CD14-positive monocyte (primary cell): ENCODE results near the gene NR0B2. TPM values are rescaled to one million over a fixed set of nuclear protein-coding genes. Genes with fewer than 3 reads are reported as not detected.
A peak's percentile ranks its signal among the peaks of the same experiment; 100 is the strongest.

Source experiments
- DNase-seq, 3 donors: peaks; one replicate each; pipeline ENCODE4 v3.0.0-alpha.2; 2011 to 2022
- H2AFZ ChIP-seq: 2 replicates; pipeline ENCODE4 v1.6.0; 2012; ENCODE audit warnings: mild to moderate bottlenecking, low read depth, low read length, inconsistent platforms; ENCODE audit not compliant: insufficient read depth, poor library complexity, severe bottlenecking
- H3K27ac ChIP-seq, 2 donors: 1 replicate in 1 of 2; 2 replicates in 1 of 2; pipeline ENCODE4 v1.5.1; 2012 to 2013; ENCODE audit warnings: low read length in 2 of 2, control low read depth in 1 of 2, inconsistent platforms in 1 of 2, low read depth in 1 of 2, mild to moderate bottlenecking in 1 of 2
- H3K27me3 ChIP-seq, 2 donors: one replicate each; pipeline versions ENCODE4 v1.6.0 to v1.6.1; 2011 to 2013; ENCODE audit warnings: low read length in 2 of 2; ENCODE audit not compliant: control insufficient read depth in 2 of 2, insufficient read depth in 2 of 2
- H3K36me3 ChIP-seq, 2 donors: replicated peaks in 1 of 2; 1 replicate in 1 of 2; 2 replicates in 1 of 2; pipeline versions ENCODE4 v1.5.1 to v1.6.1; 2012 to 2013; ENCODE audit warnings: low read length in 2 of 2, control low read depth in 1 of 2, inconsistent platforms in 1 of 2, mild to moderate bottlenecking in 1 of 2; ENCODE audit not compliant: insufficient read depth in 2 of 2, control insufficient read depth in 1 of 2
- H3K4me1 ChIP-seq, 2 donors: 1 replicate in 1 of 2; 2 replicates in 1 of 2; pipeline versions ENCODE4 v1.5.1 to v1.6.1; 2012 to 2013; ENCODE audit warnings: low read length in 2 of 2, control low read depth in 1 of 2, inconsistent platforms in 1 of 2, mild to moderate bottlenecking in 1 of 2, moderate library complexity in 1 of 2; ENCODE audit not compliant: insufficient read depth in 2 of 2, control insufficient read depth in 1 of 2
- H3K4me2 ChIP-seq: replicated peaks from 2 replicates; pipeline ENCODE3; 2012; ENCODE audit warnings: low read length, moderate library complexity, mild to moderate bottlenecking; ENCODE audit not compliant: poor library complexity, severe bottlenecking; ENCODE audit errors: extremely low read depth
- H3K4me3 ChIP-seq, 3 experiments: fragments of 200-600 bp in 1 of 3; sonication (generic) in 1 of 3; replicated peaks in 1 of 3; 1 replicate in 2 of 3; 2 replicates in 1 of 3; pipeline ENCODE4 v1.5.1; 2011 to 2013; ENCODE audit warnings: low read length in 3 of 3, mild to moderate bottlenecking in 3 of 3, control low read depth in 2 of 3, low read depth in 2 of 3, inconsistent platforms in 1 of 3, moderate library complexity in 1 of 3
- H3K79me2 ChIP-seq: 2 replicates; pipeline ENCODE4 v1.6.0; 2012; ENCODE audit warnings: mild to moderate bottlenecking, control low read depth, inconsistent platforms, low read length, moderate library complexity; ENCODE audit not compliant: insufficient read depth
- H3K9ac ChIP-seq: 2 replicates; pipeline ENCODE4 v1.6.0; 2017; ENCODE audit warnings: low read length, mild to moderate bottlenecking; ENCODE audit not compliant: insufficient read depth, poor library complexity, severe bottlenecking
- H3K9me3 ChIP-seq, 2 donors: replicated peaks in 1 of 2; 1 replicate in 1 of 2; 2 replicates in 1 of 2; pipeline versions ENCODE4 v1.5.1 to v1.6.1; 2012 to 2013; ENCODE audit warnings: low read length in 2 of 2, control low read depth in 1 of 2; ENCODE audit not compliant: control insufficient read depth in 1 of 2, insufficient read depth in 1 of 2
- H4K20me1 ChIP-seq: 2 replicates; pipeline ENCODE4 v1.6.0; 2012; ENCODE audit warnings: mild to moderate bottlenecking, low read length, control low read depth, moderate library complexity; ENCODE audit not compliant: insufficient read depth
- H3K27ac Mint-ChIP-seq, 7 donors: one replicate each; pipeline ENCODE4 v1.8.0; 2020; ENCODE audit warnings: mild to moderate bottlenecking in 7 of 7, mixed read lengths in 7 of 7, moderate library complexity in 6 of 7, inconsistent platforms in 2 of 7
- H3K27me3 Mint-ChIP-seq, 3 donors: one replicate each; pipeline ENCODE4 v1.8.0; 2021 to 2022; ENCODE audit warnings: low read depth in 3 of 3, mild to moderate bottlenecking in 3 of 3, mixed read lengths in 3 of 3, moderate library complexity in 3 of 3, inconsistent platforms in 1 of 3
- H3K36me3 Mint-ChIP-seq, 2 donors: one replicate each; pipeline ENCODE4 v1.8.0; 2020; ENCODE audit warnings: mixed read lengths in 2 of 2, inconsistent platforms in 1 of 2, mild to moderate bottlenecking in 1 of 2
- H3K4me1 Mint-ChIP-seq: one replicate; pipeline ENCODE4 v1.8.0; 2020; ENCODE audit warnings: mild to moderate bottlenecking, mixed read lengths
- H3K4me3 Mint-ChIP-seq, 2 donors: one replicate each; pipeline ENCODE4 v1.8.0; 2020; ENCODE audit warnings: mild to moderate bottlenecking in 2 of 2, mixed read lengths in 2 of 2, moderate library complexity in 1 of 2
- H3K9me3 Mint-ChIP-seq, 7 donors: one replicate each; pipeline ENCODE4 v1.8.0; 2020 to 2022; ENCODE audit warnings: mixed read lengths in 7 of 7, mild to moderate bottlenecking in 6 of 7, moderate library complexity in 6 of 7, inconsistent platforms in 2 of 7
- WGBS: methylation state at CpG from one replicate; pipeline ENCODE4 v1.1.5; 2013; ENCODE audit warnings: missing lambda C conversion rate; ENCODE audit not compliant: insufficient coverage; 5-methylcytosine and 5-hydroxymethylcytosine counted together
- intact Hi-C, 2 donors: fragments of 100-400 bp; cut with micrococcal nuclease; formaldehyde crosslinking; loops; one replicate each; pipeline versions ENCODE4 v1.15.0 to v1.15.1; 2023
- polyA plus RNA-seq, 3 donors: library from polyadenylated mRNA; depleted of rRNA in 1 of 3; unstranded in 2 of 3; stranded (reverse) in 1 of 3; fragments of 300-500 nt in 2 of 3; fragments of >200 nt in 1 of 3; fragmentation: Illumina TruSeq in 2 of 3; gene quantifications; 1 replicate in 2 of 3; 2 replicates in 1 of 3; pipeline ENCODE4 v1.2.3, GENCODE V29; 2012 to 2021
- TF ChIP-seq, protein P1 (sequence below): fragments of 200-600 bp; IDR thresholded peaks from one replicate; pipeline ENCODE4 v1.8.0; 2022; ENCODE audit warnings: antibody characterized with exemption, mild to moderate bottlenecking

The NR0B2 gene
- polyA plus RNA-seq, 3 donors, result not detected

DNA sequence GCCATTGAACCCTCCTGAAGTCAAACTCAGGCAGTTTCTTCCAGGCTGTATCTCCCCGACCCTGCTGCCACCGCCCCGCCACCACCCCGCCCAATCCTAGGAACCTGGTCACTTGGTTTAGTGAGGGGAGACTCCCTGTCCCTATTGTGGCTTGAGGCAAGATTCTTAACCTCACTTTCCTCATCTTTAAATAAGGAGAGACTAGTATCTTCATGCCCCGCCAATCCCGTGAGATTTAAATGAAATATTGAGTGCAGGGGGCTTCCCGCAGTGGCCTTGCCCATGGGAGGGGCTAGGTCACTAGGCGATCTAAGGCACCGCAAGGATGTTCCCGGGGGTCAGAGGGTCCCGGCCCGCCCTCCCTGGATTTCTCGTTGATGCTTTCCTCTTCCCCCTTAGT is 45.5 kb upstream of the NR0B2 start:
- Mint-ChIP-seq H3K9me3 (peaks cover 2 to 10% (median 5%) of the 10 kb centered on the region in 7 donors), H3K27me3 (peaks cover 43 to 65% (median 51%) of the 10 kb centered on the region in 3 donors)
- H3K27me3 ChIP-seq, result peaks cover 33 to 42% of the 10 kb centered on the region in 2 donors

DNA sequence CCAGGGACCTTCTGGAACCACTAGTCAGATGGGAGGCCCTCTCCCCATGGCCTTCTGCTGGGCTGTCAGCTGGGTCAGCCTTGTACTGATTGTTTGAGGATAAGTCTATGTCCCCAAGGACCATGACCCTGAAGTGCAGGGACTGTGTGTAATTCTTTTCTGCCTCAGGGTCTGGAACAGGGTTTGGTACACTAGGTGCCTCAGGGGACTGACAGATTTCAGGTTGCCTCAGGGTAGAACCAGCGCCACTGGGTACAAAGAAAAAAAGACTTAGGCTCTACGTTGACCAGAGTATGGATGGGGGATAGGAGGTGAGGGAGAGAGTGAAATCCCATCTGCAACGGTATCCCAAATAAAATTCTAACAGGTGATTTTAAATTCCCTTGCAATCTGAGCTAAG is 43.5 kb upstream of the NR0B2 start:
- peak overlapping the region in 1 of 2 donors; percentile 59 for H3K4me3 Mint-ChIP-seq
- H3K4me1 Mint-ChIP-seq, result peaks cover 13% of the 10 kb centered on the region
- no peak overlapping the region for H2AFZ ChIP-seq
- H4K20me1 ChIP-seq, result no peaks in the 10 kb centered on the region
- H3K9me3 Mint-ChIP-seq, result peaks cover 2 to 10% (median 5%) of the 10 kb centered on the region in 7 donors
- no peaks in the 10 kb centered on the region for H3K36me3 ChIP-seq
- H3K27ac Mint-ChIP-seq, result no peak overlapping the region
- H3K4me2 ChIP-seq, result no peak overlapping the region
- H3K27me3 ChIP-seq, result peaks cover 33 to 39% of the 10 kb centered on the region in 2 donors
- 100% methylated on average over 1 of the region's 3 CpGs for WGBS
- H3K9ac ChIP-seq, result no peak overlapping the region
- peaks cover 3 to 4% of the 10 kb centered on the region in 2 donors for H3K36me3 Mint-ChIP-seq
- no peak overlapping the region for H3K27ac ChIP-seq
- no peak overlapping the region for H3K4me3 ChIP-seq
- DNase-seq, result no peak
- TF ChIP-seq, protein P1, sequence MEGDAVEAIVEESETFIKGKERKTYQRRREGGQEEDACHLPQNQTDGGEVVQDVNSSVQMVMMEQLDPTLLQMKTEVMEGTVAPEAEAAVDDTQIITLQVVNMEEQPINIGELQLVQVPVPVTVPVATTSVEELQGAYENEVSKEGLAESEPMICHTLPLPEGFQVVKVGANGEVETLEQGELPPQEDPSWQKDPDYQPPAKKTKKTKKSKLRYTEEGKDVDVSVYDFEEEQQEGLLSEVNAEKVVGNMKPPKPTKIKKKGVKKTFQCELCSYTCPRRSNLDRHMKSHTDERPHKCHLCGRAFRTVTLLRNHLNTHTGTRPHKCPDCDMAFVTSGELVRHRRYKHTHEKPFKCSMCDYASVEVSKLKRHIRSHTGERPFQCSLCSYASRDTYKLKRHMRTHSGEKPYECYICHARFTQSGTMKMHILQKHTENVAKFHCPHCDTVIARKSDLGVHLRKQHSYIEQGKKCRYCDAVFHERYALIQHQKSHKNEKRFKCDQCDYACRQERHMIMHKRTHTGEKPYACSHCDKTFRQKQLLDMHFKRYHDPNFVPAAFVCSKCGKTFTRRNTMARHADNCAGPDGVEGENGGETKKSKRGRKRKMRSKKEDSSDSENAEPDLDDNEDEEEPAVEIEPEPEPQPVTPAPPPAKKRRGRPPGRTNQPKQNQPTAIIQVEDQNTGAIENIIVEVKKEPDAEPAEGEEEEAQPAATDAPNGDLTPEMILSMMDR, result no peak
- intact Hi-C loops, result no loop called here
- H3K4me1 ChIP-seq, result peaks cover 7 to 14% of the 10 kb centered on the region in 2 donors
- peaks cover 0 to 11% of the 10 kb centered on the region in 2 donors for H3K9me3 ChIP-seq
- H3K79me2 ChIP-seq, result no peaks in the 10 kb centered on the region
- peaks cover 44 to 64% (median 47%) of the 10 kb centered on the region in 3 donors for H3K27me3 Mint-ChIP-seq

More for the DNA sequence above, 45.5 kb upstream of the NR0B2 start:
- H3K9me3 ChIP-seq, result peaks cover 0 to 11% of the 10 kb centered on the region in 2 donors
- peak overlapping the region; percentile 77 for H2AFZ ChIP-seq
- Mint-ChIP-seq H3K4me1 (peaks cover 18% of the 10 kb centered on the region), H3K4me3 (peak overlapping the region; percentile 43 to 72), H3K36me3 (peaks cover 3 to 4% of the 10 kb centered on the region in 2 donors), H3K27ac (no peak overlapping the region)
- H3K4me2 ChIP-seq, result peak overlapping the region; percentile 77
- H3K4me3 ChIP-seq, result peak overlapping the region in 1 of 3 experiments; percentile 68
- no peak overlapping the region for H3K27ac ChIP-seq
- WGBS, result 11% methylated on average over 6 of the region's 13 CpGs
- H3K9ac ChIP-seq, result peak overlapping the region; percentile 54
- H3K79me2 ChIP-seq, result no peaks in the 10 kb centered on the region
- no peaks in the 10 kb centered on the region for H3K36me3 ChIP-seq
- no peak for DNase-seq
- H4K20me1 ChIP-seq, result no peaks in the 10 kb centered on the region
- peaks cover 7 to 14% of the 10 kb centered on the region in 2 donors for H3K4me1 ChIP-seq
- intact Hi-C loops, result no loop called here
- TF ChIP-seq, protein P1, result no peak
